GM21786 (cell line): ENCODE measurements around the gene CEP112.

Source experiments
- ATAC-seq: cut with Tn5 transposase; IDR thresholded peaks from one replicate; pipeline ENCODE4 v1.9.1; 2021; ENCODE audit not compliant: unreplicated experiment

Gene CEP112

DNA sequence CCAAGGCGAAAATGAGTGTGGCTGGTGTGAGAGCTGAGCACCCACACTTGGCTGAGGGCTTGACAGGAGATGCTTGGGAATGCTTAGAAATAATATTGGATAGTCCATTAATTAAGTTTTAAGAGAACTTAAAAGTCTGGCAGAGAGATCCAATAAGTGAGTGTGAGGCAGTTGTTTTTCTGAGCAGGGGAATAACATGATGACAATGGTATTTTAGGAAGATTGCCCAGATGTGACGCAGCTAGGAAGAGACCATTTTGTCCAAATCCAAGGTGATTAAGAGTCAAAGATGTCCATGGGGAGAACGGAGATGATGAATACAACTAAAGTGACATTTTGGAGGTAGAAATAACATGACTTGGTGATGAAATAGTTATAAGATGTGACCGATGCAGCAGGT lies 527.7 kb downstream of the CEP112 start:
- no peak for ATAC-seq

DNA sequence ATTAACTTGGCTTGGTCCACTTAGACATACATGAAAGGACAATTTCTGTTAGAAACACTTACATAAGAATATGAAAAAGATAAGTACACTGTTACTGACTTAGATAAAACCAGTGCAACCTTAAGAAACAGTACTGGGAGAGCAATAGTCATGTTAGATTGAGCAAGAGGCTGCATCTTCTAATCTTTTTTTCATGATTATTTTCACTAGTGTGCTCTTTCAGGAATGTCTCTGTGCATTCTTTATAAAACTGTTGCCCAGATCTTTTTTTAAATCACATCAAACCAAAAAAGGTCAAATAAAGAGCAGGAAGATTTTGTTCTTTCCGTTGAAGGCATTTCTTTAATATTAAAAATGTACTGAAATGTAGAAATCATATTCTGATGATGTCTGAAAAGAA lies 529.7 kb downstream of the CEP112 start:
- no peak for ATAC-seq

DNA sequence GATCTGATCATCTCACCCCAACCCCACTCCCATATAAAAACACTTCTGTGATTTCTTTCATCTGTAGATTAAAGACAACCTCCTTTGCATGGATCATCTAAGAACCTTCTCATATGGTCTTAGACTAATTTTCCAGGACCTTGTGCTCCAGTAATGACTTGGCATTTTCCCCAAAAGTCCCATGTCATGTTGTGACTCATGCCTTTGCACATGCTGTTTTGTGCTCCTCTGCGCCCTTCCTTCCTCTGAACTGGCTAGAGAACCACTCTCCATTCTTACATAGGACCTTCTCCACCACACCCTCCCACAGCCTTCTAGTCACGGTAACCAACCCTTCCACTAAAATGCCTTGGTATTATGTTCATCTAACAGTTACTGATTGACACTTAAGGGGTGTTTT lies 531.0 kb downstream of the CEP112 start:
- ATAC-seq, result no peak

DNA sequence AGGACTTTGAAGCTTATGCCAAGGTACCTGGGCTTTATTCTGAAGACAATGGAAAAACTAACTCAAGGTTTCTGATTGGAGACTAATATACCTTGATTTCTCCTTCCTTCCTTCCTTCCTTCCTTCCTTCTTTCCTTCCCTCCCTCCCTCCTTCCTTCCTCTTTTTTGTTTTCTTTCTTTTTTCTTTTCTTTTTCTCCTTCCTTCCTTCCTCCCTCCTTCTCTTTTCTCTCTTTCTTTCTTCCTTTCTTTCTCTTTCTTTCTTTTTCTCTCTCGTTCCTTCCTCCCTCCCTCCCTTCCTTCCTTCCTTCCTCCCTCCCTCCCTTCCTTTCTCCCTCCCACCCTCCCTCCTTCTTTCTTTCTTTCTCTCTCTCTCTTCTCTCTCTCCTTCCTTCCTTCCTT lies 531.9 kb downstream of the CEP112 start:
- ATAC-seq, result no peak

DNA sequence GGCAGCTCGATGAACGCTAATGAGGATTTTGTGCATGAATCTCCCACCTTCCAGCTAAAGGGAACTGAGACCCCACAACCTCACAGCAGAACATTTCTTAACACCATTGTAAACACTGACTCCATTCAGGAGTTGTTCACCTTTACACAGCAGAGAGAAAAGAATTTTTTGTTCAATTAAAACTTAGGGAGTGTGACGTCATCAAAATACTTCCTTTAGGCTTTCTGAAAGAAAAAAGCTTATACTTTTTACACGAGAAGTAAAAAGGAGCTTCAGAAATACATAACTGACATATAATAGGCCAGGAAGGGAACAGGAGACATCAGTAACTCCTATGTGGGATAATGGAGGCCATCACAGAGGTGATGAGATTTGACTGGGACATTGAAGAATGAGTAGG lies 532.4 kb downstream of the CEP112 start:
- no peak for ATAC-seq

DNA sequence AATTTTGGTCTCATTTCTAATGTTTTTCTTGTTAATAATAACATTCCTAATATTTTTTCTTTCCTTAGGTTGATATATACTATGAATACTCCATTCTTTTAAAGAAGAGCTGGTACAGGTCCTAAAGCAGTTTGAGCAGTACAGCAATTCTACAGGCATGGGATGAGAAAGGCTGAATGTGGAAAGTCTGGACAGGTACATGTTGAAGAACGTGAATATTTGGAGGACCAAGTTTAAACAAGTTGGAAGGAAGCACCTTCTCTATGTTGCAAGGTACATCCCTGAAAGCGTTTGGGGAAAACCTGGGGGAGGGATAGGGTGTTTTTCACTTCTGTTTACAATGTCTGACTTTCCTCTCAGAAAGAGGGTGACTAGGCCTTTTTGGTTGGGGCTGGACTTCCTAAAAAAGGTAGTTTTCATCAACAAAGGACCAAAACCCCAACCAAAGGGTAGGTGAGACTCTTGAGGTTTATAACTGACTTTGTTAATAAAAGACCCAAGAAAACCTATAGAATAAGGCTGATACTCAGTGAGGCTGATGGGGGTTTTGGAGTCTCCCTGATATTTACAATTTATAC lies 534.6 kb downstream of the CEP112 start:
- ATAC-seq, result no peak

DNA sequence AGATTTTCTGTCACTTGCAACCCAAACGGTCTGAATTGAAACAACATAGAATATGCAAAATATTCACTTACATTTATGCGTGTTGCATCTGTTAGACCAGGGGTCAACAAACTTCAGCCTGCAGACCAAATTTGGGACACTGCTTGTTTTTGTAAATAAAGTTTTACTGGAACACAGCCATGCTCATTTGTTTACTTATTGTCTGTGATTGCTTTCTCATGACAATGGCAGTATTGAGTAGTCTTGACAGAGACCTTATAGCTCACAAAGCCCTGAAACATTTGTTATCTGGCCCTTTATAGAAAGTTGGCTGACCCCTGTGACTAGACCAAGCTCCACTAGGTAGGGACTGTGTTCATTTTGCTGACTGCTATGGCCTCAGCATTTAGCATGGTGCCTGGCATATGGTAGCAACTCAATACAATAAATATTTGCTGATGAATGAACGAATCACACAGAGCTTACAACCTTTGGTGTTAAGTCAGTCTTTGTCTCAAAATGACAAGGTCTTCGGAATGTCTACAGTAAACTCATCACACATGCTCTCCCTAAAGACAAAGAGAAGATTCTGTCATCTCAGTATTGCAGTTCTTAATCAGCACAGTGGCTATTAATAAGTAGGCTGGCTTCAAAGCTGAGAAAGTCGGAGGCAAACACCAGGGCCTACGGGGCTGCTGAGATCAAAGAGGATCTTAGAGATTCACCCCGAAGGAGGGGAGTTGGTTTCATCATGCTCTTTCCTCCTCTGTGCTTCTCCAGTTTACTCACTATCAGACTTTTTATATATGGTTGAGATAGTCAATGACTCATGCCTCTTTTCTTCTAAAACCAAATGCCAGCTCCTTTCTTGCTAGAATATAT lies 535.3 kb downstream of the CEP112 start:
- peak; percentile 70 for ATAC-seq

DNA sequence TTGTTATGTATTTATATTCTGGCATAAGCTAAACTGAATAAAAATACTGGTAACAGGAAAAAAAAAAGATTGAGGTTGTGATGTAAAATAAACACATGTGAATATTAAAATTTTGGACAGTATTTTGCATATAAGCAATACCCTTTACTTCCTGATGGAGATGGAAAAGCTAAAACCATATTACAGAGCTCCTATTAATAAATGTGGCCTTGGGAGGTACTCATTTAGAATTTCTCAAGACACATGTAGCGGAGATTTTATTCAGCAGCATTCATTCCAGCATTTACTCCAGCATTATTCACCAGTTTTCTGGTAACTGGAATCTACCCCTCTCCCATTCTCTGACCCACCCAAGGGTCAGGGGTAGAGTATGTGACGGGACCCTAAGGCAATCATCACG lies 536.2 kb downstream of the CEP112 start:
- no peak for ATAC-seq

DNA sequence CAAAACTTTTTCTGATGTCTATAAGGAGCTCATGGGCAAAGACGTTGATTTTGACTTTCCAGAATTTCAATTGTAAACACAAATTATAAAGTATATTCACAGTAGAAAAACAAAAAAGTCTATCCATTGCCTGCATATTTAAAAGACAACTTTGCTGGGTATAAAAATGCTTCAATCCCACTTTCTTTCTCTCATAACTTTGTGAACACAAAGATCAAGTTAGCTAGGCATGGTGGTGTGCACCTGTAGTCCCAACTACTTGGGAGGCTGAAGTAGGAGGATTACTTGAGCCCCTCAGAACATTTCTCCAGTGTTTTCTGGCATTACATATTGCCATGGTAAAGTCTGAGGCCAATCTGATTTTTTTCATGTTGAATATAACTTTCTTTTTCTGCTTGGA lies 547.4 kb downstream of the CEP112 start:
- ATAC-seq, result no peak

DNA sequence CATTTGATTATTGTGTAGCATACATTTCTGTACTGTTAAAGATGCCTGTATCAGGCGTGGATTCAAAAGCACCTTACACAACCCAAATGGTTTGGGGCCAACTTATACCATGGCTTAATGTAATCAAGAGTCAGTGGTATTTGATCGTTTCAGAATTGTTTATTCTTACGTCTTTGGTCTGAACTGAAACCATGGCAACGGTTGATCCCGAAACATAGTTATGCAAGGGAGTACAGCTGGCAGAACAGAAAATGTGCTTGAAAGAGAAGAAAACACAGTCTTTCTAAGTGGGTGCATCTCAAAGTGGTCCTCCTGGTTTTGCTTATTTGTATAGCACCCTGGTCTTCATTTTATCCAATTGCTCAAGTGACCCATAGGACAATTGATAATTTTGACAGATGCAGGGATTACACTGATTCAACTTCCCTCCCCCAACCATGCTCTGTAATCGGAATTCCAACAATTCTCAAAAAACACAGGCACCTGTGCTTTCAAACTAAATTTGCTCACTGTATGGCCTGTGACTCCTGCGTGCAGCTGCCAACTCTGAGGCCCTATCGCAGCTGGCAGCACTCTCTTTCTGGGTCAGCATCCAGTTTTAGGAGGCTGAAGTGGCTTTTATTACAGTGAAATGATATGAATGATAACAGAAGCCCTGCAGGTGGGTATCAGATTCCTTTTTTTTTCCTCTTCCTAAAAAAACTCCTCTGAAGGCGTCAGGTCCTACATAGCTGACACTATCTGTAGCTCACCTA lies 553.5 kb downstream of the CEP112 start:
- ATAC-seq, result no peak

DNA sequence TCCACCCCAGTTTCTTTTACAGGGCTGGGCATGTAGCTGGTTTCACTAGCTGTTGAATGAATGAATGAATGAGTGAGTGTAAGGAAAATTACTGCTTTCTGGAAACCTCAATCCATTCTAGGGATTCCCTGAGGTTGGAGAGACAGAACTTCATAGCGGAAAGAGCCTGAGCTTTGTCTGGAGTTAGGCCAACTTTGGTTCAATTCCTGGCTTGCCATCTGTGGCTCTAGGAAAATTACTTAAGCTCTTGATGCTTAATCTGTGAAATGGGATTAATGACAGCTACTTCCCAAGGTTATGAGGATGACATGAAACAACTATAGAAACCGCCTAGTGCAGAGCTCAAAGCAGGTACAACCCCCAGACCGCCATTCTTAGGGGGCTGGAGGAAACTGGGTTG lies 554.1 kb downstream of the CEP112 start:
- no peak for ATAC-seq

DNA sequence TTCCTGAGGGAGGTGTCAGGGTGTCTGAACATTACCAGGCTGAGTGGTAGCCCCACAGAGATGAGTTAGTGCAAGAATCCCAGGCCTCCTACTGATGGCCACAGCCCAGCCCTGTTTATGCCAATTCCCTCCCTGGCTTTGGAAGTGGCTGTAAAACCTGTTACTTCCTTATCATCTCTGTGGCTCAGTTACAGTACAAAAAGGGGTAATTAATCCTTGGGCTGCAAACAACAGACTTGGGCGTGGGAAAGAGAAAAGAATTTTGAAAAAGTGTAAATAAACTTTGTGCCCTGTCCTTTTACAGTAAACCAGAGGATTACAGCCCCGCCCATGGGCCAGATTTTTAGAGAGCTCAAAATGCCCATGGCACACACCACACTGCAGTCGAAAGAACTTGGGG lies 557.4 kb downstream of the CEP112 start:
- ATAC-seq, result no peak

DNA sequence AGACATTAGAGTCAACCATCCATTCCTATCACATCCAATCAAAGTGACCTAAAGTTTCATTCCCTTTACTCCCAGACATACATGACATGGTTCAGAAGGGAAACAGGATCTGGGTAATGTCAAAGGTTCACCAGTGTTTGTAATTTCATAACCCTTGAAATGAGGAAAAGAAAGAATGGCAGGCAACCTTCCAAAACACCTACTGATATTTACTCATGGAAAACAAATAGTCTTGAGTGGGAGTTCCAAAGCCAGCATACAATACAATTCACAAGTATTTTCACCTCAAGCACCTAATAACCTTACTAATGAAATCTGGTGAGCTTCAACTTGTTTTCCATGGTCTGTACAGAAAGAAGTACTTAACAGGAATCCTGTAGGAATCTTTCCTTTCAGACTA lies 557.9 kb downstream of the CEP112 start:
- no peak for ATAC-seq

DNA sequence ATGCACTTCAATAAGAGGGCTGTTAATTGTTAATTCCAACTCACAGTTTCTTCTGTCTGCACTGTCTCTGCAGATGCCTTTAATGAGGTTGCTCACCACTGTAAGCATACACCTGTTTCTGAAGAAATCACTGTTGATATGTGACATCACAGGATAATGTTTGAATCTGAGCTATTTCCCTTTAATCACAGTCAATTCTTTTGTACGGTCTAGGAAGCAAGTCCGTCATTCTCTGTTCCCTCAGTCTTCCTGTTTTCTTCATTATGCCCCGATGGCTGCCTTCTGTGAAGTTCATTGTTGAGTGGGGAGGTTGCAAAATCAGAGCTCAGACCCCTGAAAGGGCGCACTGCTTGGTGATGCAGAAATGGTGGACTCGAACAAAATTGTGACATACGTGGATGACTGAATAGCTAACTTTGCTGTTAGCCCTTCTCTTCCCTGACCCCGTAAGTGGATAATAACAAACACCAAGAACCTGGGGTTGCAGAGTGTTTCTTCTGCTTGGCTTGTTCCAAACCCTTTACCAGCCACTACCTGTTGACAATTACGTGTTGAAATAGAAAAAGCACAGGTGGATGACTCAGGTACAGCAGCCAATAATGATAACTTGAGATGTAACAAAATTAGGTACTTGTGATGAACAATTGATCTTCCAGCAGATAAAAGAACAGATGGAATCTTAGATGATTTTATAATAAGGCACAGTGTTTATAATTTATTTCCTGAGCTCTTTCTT lies 558.6 kb downstream of the CEP112 start:
- ATAC-seq, result no peak

DNA sequence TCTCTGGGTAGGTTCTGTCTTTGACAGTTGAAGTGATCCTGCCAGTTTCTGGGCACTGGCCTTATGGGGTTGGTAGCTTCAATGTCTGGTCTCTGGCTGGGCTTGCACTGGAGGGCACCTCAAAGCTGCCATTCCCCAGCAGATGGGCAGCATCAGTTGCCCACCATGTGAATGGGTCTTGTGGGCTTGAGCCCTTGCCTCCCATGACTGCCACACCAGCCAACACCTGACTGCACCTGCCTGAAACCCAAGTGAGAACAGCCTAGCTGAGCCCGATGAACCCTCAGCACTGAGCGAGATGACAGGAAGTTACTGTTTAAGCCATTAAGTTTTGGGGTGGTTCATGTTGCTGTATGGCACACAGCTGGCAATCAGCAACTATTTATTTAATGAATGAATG lies 561.4 kb downstream of the CEP112 start:
- no peak for ATAC-seq

DNA sequence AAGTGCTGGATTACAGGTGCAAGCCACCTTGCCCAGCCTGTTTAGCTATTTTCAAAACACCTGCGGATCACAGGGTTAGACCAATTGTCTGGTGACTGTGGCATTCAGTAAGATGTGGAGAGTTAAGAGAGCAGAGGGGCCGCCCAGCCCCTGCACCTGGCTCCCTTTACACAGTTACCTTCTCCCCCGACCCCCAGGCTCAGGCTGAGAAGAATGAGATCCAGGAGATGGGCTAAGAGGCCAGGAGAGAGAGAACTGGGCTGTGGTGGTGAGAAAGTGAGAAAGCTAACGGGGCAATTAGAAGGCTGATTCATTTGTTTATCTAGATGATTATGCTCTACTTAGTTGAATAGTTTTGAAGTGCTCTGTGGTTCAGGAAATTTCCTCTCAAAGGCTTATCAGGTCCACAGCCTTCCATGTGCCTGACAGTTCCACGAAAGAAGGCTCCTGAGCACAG lies 562.7 kb downstream of the CEP112 start:
- ATAC-seq, result no peak

DNA sequence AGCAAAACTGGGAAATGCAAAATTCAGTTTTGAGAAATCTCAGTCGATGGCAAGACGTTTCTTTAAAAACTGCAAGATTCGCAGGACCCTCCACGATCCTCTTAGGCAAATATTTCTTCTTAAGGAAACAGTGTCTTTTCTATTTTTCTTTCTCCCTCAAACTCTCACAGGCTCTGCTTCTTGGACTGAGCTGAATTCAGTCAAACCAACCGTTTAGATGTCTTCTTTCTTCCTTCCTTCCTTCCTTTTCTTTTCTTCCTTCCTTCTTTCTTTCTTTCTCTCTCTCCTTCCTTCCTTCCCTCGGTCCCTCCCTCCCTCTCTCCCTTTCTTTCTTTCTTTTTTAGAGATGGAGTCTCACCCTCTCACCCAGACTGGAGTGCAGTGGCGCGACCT lies 563.3 kb downstream of the CEP112 start:
- no peak for ATAC-seq

DNA sequence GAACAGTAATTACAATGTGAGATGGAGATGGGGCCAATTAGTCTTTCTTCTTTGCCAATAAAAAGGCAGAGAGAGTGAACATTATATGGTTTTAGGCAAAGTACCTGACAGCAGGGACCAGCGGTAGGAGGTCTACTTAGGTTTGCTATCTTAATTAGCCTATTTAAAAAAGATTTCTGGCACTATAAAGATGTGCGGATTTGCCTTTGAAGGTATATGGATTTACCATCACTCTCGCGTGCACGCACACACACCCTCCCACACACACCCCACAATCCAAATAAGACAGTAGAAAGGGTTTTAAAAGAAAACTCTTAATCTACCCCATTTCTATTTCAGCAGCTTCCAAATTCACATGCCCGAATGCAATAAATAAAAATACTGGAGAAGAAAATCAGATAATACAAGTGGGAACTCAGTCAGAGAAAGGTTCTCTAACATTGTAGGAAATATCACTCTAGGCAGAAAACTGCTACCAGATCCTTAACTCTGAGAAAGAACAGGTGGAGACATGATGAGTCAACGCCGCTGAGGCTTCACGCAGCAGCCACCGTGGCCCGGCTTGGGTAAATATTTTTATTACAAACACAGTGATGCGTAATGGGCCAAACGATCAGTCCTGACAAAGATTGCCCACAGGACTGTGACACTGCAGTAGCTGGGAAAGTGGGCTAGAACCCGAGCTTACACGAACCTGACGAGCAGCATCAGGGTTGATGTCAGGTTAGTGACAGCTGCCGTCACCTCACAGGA lies 563.9 kb downstream of the CEP112 start:
- no peak for ATAC-seq

DNA sequence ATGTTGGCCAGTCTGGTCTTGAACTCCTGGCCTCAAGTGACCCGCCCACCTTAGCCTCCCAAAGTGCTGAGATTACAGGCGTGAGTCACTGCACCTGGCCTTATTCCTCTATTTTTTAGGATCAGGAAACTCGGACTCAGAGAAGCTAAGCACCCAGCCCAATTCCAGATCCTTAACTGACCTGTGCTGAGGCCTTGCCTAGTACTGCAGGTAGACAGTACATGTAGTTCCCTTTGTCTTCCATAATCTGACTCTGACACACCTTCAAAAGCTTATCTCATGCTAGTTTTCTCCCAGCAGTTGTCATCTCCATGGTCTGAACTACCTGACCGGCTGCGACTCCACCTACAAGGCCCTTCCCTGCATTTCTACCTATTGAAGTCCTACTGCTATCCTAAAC lies 564.8 kb downstream of the CEP112 start:
- ATAC-seq, result no peak

DNA sequence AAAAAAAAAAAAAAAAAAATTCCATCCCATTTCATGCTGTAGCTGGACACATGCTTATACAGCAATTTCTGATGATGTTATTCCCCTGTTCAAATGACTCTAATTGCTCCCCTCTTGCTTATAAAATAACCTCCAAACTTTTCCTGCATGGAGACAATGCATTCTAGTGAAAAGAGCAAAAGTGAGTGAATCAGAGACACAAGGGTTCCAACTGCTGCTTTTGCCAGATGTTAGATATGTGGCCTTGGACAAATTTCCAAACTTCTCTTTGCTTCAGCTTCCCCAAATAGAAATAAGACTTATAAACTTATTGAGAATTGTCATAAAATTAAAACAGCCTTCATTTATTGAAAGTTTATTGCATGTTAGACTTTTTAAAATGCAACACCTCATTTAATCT lies 565.5 kb downstream of the CEP112 start:
- ATAC-seq, result no peak

DNA sequence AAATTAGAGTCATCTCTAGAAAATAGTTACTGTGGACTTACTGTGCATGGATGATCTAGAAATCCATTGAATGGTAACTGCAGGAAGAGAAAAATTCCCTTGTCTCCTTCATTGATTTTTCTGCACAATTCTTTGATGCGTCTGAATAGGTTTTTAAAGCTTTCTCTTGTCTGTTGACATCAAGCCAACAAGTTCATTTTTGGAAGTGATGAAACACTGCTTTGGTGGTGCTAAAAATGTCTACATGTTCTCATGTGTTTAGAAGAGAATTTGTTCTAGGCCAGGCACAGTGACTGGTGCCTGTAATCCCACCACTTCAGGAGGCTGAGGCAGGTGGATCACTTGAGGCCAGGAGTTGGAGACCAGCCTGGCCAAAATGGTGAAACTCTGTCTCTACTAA lies 573.4 kb downstream of the CEP112 start:
- no peak for ATAC-seq
